C4-2B (cell line): ENCODE measurements around the gene URB1.

Source experiments
- ZFX ChIP-seq: fragments of 450-650 bp; IDR thresholded peaks from 2 replicates; pipeline ENCODE4 v1.6.1; 2017
- TF ChIP-seq, protein P1 (sequence below): fragments of 450-650 bp; conservative IDR thresholded peaks from 2 replicates; pipeline ENCODE4 v1.5.1; 2017; ENCODE audit warnings: mild to moderate bottlenecking

DNA sequence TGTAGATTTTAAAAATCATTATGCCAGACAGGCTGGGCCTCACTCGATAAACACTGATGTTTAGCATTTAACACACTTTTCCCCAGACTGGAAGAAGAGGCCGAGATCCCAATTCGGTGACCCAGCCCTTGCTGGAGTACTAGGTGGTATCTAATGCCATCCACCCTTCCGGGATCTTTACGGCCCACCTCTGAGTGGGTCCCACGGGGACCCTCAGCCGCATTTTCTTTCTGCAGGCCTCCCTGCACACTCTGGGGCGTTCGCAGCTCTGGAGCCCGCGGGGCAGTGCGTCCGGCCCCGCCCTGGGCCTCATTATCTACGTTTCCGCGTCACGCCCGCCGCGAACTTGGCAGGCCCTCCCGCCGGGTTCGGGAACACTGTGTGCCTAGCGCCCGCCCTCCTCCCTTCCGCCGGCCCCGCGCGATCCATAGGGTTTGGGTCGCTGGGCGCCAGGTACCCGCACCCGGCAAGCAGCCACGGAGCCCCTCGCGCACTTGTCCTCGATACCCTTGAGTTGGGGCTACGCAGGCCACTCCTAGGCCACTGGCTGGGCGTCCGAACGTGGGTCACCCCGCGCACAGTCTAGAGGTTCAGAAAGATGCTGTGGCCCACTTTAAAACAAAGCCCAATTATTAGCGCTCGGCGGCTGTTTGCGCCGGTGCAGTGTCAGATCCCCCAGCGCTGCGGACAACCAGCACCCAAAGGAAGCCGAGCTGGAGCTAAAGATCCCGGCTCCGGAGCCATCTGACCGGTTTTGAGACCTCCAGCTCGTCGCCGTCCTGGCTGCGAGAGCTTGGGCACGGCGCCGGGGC is 18.7 kb upstream of the URB1 start:
- TF ChIP-seq, protein P1, sequence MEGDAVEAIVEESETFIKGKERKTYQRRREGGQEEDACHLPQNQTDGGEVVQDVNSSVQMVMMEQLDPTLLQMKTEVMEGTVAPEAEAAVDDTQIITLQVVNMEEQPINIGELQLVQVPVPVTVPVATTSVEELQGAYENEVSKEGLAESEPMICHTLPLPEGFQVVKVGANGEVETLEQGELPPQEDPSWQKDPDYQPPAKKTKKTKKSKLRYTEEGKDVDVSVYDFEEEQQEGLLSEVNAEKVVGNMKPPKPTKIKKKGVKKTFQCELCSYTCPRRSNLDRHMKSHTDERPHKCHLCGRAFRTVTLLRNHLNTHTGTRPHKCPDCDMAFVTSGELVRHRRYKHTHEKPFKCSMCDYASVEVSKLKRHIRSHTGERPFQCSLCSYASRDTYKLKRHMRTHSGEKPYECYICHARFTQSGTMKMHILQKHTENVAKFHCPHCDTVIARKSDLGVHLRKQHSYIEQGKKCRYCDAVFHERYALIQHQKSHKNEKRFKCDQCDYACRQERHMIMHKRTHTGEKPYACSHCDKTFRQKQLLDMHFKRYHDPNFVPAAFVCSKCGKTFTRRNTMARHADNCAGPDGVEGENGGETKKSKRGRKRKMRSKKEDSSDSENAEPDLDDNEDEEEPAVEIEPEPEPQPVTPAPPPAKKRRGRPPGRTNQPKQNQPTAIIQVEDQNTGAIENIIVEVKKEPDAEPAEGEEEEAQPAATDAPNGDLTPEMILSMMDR = no peak
- no peak for TF ChIP-seq ZFX
